Body of pancreas (tissue), 4 donors: ENCODE data around the gene BPTF. TPM values are rescaled to one million over a fixed set of nuclear protein-coding genes. Genes with fewer than 3 reads are reported as not detected.
"Not testable (repeated sequence)": the region's sequence is repeated elsewhere in the genome, so short reads cannot be mapped to it uniquely, and the experiment has no call there.

Experiments used
- ATAC-seq: fragments of 150-250 bp; one replicate; pipeline ENCODE4 v1.9.1; 2016
- DNase-seq, 4 donors: peaks; one replicate each; pipeline ENCODE4 v3.0.0-alpha.2; 2019
- H3K27ac ChIP-seq, 4 donors: fragments of 200-600 bp; sonication (generic); 1 replicate in 3 of 4; 2 replicates in 1 of 4; pipeline versions ENCODE4 v1.5.1 to v1.6.1; 2016 to 2019; ENCODE audit warnings: mild to moderate bottlenecking in 1 of 4, mixed read lengths in 1 of 4, moderate library complexity in 1 of 4
- H3K27me3 ChIP-seq, 2 donors: fragments of 200-600 bp; sonication (generic); one replicate each; pipeline ENCODE4 v1.6.0; 2016; ENCODE audit warnings: mild to moderate bottlenecking in 1 of 2
- H3K36me3 ChIP-seq, 2 donors: fragments of 200-600 bp; sonication (generic); replicated peaks in 1 of 2; 2 replicates each; pipeline ENCODE4 v1.5.1; 2016; ENCODE audit warnings: low read depth in 2 of 2; ENCODE audit not compliant: insufficient read depth in 1 of 2
- H3K4me1 ChIP-seq: fragments of 200-600 bp; sonication (generic); one replicate; pipeline ENCODE4 v1.6.0; 2016
- H3K4me3 ChIP-seq, 2 donors: fragments of 200-600 bp; sonication (generic); 1 replicate in 1 of 2; 2 replicates in 1 of 2; pipeline ENCODE4 v1.5.1; 2016 to 2019
- H3K9me3 ChIP-seq, 3 donors: fragments of 200-600 bp; sonication (generic); 1 replicate in 2 of 3; 2 replicates in 1 of 3; pipeline ENCODE4 v1.5.1; 2016
- POLR2A ChIP-seq, 3 donors: fragments of 450-650 bp; IDR thresholded peaks; one replicate each; pipeline ENCODE4 v1.6.1; 2016; ENCODE audit warnings: antibody characterized with exemption in 3 of 3, mild to moderate bottlenecking in 2 of 3
- WGBS, 2 donors: methylation state at CpG; one replicate each; pipeline ENCODE4 v1.1.5; 2017; 5-methylcytosine and 5-hydroxymethylcytosine counted together
- intact Hi-C: fragments of 100-400 bp; cut with DNase I; formaldehyde crosslinking; loops from one replicate; pipeline ENCODE4 v1.15.1; 2023
- total RNA-seq, 2 donors: library from RNA; depleted of rRNA; stranded (reverse); fragments of >200 nt; gene quantifications; one replicate each; pipeline ENCODE4 v1.1.0, GENCODE V29; 2016
- TF ChIP-seq, protein P1 (sequence below), 7 experiments: fragments of 450-650 bp in 4 of 7; fragments of 200-600 bp in 3 of 7; sonication (generic) in 3 of 7; IDR thresholded peaks; one replicate each; pipeline ENCODE4 v1.5.1; 2016 to 2019; ENCODE audit warnings: antibody characterized with exemption in 7 of 7

BPTF gene
- total RNA-seq, 2 donors from 2014 or later: 44.6 to 74.5 TPM

DNA sequence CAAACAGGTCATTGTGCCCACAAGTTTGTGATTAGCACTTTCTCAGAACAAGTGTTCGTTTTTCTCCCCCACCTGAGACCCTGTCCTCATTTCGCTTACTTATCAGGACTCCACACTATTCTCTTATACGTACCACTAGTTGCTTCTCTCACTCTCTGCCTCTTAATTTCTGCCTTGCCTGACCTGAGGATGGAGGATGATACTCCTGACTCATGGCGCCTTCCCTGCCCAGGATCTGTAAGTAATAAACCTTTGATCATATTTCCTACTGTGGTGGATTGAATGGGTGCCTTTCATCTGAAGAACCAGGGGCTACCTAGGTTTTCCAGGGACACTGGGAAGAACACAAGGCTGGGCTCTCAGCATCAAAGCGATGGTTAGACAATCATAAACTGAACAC lies 39.8 kb upstream of the BPTF start:
- Histone ChIP-seq H3K36me3 (no peaks in the 10 kb centered on the region), H3K9me3 (no peaks in the 10 kb centered on the region), H3K4me3 (no peak overlapping the region), H3K4me1 (no peaks in the 10 kb centered on the region), H3K27ac (no peak overlapping the region), H3K27me3 (no peaks in the 10 kb centered on the region)
- ATAC-seq (no peak), DNase-seq (no peak)
- intact Hi-C loops: no loop called here
- TF ChIP-seq POLR2A (IDR thresholded peaks at IDR 0.05): no peak
- TF ChIP-seq, protein P1, sequence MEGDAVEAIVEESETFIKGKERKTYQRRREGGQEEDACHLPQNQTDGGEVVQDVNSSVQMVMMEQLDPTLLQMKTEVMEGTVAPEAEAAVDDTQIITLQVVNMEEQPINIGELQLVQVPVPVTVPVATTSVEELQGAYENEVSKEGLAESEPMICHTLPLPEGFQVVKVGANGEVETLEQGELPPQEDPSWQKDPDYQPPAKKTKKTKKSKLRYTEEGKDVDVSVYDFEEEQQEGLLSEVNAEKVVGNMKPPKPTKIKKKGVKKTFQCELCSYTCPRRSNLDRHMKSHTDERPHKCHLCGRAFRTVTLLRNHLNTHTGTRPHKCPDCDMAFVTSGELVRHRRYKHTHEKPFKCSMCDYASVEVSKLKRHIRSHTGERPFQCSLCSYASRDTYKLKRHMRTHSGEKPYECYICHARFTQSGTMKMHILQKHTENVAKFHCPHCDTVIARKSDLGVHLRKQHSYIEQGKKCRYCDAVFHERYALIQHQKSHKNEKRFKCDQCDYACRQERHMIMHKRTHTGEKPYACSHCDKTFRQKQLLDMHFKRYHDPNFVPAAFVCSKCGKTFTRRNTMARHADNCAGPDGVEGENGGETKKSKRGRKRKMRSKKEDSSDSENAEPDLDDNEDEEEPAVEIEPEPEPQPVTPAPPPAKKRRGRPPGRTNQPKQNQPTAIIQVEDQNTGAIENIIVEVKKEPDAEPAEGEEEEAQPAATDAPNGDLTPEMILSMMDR (IDR thresholded peaks at IDR 0.05): no peak
- 81 to 83% methylated on average over 5 of the region's 5 CpGs for WGBS, 2 donors

DNA sequence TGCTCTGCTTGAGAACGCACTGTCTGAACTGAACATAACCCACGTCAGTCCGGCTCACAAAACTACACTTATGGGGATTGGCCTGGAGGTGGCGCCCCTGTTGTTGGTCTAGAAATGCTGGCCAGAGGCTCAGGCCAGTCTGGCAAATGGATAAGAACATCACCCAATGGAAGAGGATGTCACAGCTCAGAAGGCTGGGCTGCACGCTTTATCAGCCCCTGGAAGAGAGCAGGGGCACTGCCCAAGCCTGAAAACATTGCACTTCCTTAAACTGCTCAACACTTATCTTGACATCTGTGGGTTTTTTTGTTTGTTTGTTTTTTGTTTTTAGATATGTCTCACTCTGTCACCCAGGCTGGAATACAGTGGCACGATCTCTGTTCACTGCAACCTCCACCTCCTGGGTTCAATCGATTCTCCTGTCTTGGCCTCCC lies 24.8 kb upstream of the BPTF start:
- TF ChIP-seq, protein P1 (IDR thresholded peaks at IDR 0.05): peak; percentile 20 to 72 (median 60)
- no peak for TF ChIP-seq POLR2A (IDR thresholded peaks at IDR 0.05)
- H3K9me3 ChIP-seq: no peaks in the 10 kb centered on the region
- peak; percentile 78 to 85 (median 82) for DNase-seq
- intact Hi-C loops: no loop called here
- H3K27me3 ChIP-seq: no peaks in the 10 kb centered on the region
- 23 to 26% methylated on average over 6 to 7 of the region's 7 CpGs for WGBS, 2 donors
- peak; percentile 83 for ATAC-seq
- no peaks in the 10 kb centered on the region for H3K36me3 ChIP-seq
- no peak overlapping the region for H3K27ac ChIP-seq
- H3K4me1 ChIP-seq: no peaks in the 10 kb centered on the region
- H3K4me3 ChIP-seq: no peak overlapping the region

DNA sequence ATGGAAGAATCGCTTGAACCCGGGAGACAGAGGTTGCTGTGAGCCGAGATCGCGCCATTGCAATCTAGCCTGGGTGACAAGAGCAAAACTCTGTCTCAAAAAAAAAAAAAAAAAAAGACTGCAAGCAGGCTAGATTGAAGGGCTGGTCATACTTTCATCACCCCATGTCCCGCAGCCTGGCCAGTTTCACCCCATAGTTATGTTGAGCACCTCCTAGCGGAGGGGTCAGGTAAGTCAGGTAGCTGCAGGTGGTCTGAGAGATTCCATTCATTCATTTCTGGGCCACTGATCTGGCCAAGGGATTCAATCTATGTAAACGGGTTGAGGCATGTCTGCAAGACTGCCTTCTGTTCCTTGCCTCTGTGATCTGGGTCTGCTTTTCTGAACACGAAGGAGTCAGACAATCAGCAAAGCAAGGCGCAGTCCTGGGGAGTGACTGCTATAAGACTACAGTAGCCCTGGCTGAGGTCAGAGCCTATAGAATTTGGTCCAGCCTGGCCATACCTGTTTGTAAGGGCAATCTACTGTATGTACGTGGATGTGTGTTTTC lies 23.6 kb upstream of the BPTF start:
- 93% methylated on average over 7 to 11 of the region's 11 CpGs for WGBS, 2 donors
- intact Hi-C loops: no loop called here
- DNase-seq: no peak
- Histone ChIP-seq H3K36me3 (no peaks in the 10 kb centered on the region), H3K4me1 (no peaks in the 10 kb centered on the region), H3K9me3 (no peaks in the 10 kb centered on the region), H3K4me3 (no peak overlapping the region), H3K27ac (no peak overlapping the region), H3K27me3 (no peaks in the 10 kb centered on the region)
- TF ChIP-seq POLR2A (IDR thresholded peaks at IDR 0.05): no peak
- TF ChIP-seq, protein P1 (IDR thresholded peaks at IDR 0.05): no peak
- ATAC-seq: no peak

DNA sequence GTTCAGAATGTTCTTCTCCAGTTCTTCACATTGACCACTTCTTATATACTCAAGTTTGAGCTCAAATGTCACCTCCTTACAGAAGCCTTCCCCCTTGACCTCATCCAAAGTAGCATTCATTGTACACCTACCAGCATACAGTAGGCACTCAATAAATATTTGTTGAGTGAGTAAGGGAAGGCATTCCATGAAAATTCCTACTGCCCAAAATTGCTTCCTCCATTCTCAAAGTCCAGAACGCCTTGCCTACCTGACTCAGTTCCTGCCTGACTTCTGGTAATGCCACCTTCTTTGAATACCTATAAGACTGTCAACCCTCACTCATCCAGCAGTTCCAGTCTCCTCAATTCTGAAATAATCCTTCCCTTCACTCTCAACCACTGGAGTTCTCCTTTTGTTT lies 14.8 kb upstream of the BPTF start:
- Histone ChIP-seq H3K9me3 (no peaks in the 10 kb centered on the region), H3K36me3 (no peaks in the 10 kb centered on the region), H3K4me1 (no peaks in the 10 kb centered on the region), H3K4me3 (no peak overlapping the region), H3K27me3 (no peaks in the 10 kb centered on the region), H3K27ac (no peak overlapping the region)
- ATAC-seq: no peak
- TF ChIP-seq, protein P1 (IDR thresholded peaks at IDR 0.05): no peak
- TF ChIP-seq POLR2A (IDR thresholded peaks at IDR 0.05): no peak
- no peak for DNase-seq
- WGBS, 2 donors: 67 to 80% methylated on average over 1 of the region's 1 CpG
- intact Hi-C loops: no loop called here

DNA sequence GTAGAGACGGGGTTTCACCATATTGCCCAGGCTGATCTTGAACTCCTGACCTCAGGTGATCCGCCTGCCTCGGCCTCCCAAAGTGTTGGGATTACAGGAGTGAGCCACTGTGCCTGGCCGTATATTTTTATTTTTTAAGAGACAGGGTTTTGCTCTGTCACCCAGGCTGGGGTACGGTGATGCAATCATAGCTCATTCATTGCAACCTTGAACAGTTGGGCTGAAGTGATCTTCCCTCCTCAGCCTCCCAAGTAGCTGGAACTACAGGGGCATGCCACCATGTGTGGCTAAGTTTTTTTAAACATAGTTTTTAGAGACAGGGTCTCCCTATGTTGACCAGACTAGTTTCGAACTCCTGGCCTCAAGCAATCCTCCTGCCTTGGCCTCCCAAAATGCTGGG lies 12.9 kb upstream of the BPTF start:
- H3K4me3 ChIP-seq, DNase-seq, H3K4me1 ChIP-seq, H3K9me3 ChIP-seq, H3K27me3 ChIP-seq, ATAC-seq, H3K27ac ChIP-seq, intact Hi-C loops, H3K36me3 ChIP-seq: not testable (repeated sequence)
- 87 to 92% methylated on average over 6 of the region's 6 CpGs for WGBS, 2 donors
